GM12864 (cell line): ENCODE results near the gene C5.

ENCODE experiments used
- DNase-seq: peaks from one replicate; pipeline ENCODE4 v3.0.0-alpha.2; 2011; ENCODE audit warnings: low read depth
- H3K4me3 ChIP-seq: 2 replicates; pipeline ENCODE4 v1.5.1; 2011; ENCODE audit warnings: mild to moderate bottlenecking, low read depth, low read length, control low read depth
- TF ChIP-seq, protein P1 (sequence below): IDR thresholded peaks from 2 replicates; pipeline ENCODE4 v1.5.1; 2011; ENCODE audit warnings: low read depth, mild to moderate bottlenecking, moderate library complexity, low read length, control low read depth, inconsistent platforms; ENCODE audit errors: missing control alignments

Gene C5

GRCh38 chr9:120960001-120960400 lies 90.1 kb downstream of the C5 start:
- TF ChIP-seq, protein P1, sequence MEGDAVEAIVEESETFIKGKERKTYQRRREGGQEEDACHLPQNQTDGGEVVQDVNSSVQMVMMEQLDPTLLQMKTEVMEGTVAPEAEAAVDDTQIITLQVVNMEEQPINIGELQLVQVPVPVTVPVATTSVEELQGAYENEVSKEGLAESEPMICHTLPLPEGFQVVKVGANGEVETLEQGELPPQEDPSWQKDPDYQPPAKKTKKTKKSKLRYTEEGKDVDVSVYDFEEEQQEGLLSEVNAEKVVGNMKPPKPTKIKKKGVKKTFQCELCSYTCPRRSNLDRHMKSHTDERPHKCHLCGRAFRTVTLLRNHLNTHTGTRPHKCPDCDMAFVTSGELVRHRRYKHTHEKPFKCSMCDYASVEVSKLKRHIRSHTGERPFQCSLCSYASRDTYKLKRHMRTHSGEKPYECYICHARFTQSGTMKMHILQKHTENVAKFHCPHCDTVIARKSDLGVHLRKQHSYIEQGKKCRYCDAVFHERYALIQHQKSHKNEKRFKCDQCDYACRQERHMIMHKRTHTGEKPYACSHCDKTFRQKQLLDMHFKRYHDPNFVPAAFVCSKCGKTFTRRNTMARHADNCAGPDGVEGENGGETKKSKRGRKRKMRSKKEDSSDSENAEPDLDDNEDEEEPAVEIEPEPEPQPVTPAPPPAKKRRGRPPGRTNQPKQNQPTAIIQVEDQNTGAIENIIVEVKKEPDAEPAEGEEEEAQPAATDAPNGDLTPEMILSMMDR: no peak
- DNase-seq: no peak
- no peak overlapping the region for H3K4me3 ChIP-seq

- DNase-seq: no peak
- TF ChIP-seq, protein P1: no peak
- no peak overlapping the region for H3K4me3 ChIP-seq
Measured at GRCh38 chr9:120956862-120957261, 93.2 kb downstream of the C5 start.

DNA sequence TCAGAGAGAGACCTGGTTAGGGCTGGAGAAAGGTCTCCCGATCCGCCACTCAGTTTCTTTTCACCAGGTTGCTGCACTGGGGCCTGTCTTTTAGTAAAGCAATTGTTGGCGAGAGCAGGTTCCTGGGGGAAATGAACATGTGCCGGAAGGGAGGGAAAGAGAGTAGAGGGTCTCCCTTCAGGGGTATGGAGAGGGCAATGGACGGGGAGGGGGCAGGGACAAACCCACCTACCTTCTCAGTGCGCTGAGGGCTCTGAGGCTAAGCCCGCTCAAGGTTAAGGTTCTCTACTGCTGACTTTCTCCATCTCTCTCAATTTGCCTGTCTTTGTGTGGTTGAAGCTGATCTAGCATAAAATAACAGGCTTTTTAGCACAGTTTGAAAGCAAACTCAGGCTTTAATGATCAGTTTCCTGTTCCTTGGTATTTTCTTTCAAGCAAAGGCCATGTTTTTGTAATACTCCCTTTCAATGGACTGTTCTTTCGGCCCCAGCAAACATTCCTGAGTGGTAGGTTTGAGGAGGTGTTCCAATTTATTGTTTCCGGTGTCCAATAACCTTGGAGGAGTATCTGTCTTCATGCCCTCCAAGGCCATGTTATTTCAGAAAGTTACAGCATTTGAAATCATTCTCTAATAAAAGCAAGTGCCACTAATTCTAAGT lies 98.0 kb downstream of the C5 start:
- TF ChIP-seq, protein P1: no peak
- no peak for DNase-seq
- no peak overlapping the region for H3K4me3 ChIP-seq

DNA sequence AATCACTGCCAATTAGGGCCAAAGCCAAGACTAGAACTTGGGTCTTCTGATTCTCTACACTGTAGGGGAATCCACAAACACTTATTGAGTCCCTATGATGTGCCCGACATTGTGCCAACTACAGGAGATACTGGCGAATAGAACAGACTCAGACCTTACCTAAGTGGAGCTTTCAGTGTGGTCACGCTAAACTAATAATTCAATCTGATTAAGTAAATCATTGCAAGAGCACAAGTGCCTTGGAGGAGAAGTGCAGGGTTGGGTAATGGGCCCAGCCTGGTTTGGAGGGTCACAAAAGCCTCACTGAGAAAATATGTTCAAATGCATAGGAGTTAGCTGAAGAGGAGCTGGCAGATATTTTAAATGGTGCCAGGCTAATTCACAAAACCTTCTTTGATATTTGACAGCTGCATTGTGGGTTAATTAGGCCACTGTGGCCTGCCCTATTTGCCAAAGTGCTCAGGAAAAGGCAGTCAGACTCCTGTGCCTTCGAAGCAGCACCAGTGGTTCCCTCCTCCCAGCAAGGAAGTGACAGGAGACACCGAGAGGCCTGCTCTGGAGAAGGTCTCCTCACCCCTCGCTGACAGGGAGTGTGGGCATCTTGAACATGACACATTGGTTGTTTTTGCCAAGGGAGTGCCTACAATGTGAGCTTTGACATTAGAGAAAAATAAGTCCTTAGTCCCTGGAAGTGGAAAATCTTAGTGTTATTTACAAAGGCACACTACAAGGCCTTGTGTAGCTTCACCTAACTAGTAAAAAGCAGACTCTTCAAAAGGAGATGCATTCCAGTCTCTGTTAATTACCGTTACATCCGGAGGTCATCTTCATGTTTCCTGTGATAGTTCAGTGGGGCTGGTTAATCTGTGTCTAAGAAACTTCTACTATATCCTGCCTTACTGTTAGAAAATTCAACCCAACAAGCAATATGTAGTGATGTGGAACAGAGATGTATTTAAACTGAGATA lies 99.4 kb downstream of the C5 start:
- H3K4me3 ChIP-seq: no peak overlapping the region
- DNase-seq: no peak
- TF ChIP-seq, protein P1: no peak

DNA sequence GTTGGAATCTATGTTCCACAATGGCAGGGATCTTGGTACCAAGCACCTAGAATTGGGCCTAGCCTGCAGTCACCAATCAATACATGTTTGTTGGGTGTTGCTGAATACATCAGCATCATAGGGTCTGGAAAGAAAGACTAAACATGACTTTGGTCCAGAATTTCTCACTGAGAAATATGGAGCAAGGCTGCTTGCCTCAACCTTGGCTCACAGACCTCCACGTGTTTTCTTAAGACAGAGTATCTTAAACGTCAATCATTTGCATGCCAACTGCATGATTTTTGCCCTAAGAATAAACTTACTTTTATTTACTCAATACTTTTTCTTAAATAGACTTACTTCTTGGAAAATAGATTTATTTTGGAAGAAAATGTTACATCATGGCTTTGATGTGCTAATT lies 100.8 kb downstream of the C5 start:
- TF ChIP-seq, protein P1: no peak
- no peak overlapping the region for H3K4me3 ChIP-seq
- DNase-seq: no peak

DNA sequence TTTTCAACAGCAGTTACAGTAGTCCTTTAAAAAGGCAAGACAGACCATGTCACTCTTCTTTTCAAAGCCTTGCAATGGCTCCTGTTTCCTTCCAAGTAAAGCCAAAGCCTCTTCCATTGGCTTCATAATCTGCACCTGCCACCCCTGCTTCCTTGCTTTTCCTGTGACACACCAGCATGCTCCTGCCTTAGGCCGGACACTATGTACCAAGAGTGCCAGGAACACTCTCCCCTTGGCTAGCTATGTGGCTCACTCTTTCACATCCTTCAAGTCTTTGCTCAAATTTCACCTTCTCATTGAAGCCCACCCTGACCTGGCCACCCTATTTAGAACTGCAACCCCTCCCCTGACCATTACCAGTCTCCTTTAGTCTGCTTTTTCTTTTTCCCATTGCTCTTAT lies 101.3 kb downstream of the C5 start:
- TF ChIP-seq, protein P1: no peak
- no peak for DNase-seq
- no peak overlapping the region for H3K4me3 ChIP-seq
